SK-N-DZ (cell line): ENCODE results near the gene PHIP.

Source experiments
- DNase-seq: peaks from one replicate; pipeline ENCODE4 v3.0.0-alpha.2; 2015; ENCODE audit warnings: low spot score

Gene PHIP

GRCh38 chr6:79070206-79070825, 7.7 kb downstream of the PHIP start:
- DNase-seq, result no peak

GRCh38 chr6:79066828-79067227, 11.2 kb downstream of the PHIP start:
- DNase-seq, result no peak

DNA sequence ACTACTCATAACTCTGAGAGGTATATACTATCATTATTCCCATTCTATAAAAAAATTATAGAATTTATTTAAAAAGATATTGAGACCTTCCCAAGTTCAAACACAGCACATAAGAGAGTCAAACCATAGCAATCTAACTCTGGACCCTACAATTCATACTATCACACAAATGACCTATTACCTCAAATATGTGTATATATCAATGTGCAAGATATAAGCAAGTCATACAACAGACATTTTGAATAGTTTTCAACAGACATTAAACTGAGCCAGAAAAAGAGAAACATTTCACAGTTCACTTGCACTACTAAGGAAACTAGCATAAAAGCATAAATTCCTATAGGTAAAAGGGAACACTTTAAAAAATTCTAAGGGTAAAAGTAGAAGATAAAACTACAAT, 11.7 kb downstream of the PHIP start:
- DNase-seq, result no peak

GRCh38 chr6:79065232-79065631, 12.8 kb downstream of the PHIP start:
- no peak for DNase-seq

GRCh38 chr6:79064635-79065034, 13.4 kb downstream of the PHIP start:
- DNase-seq, result no peak

- DNase-seq, result no peak
Measured at GRCh38 chr6:79062708-79063107, 15.3 kb downstream of the PHIP start.

DNA sequence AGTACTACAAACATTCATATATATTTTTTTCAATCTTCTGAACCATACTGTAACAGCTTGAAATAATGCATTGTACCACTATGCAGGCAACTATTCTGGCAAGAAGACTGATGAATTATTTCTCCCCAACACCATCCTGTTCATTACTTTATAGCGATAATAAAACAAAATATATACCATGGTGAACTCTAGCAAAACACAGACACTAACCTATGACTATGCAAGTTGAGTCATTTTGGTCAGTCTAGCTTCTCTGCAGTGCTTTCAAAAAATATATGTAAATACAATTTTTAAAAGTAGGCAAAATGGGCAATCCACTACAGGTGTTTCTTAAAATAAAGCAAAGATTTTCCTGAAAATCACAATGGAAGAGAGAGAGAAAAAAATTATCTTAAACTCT, 20.3 kb downstream of the PHIP start:
- no peak for DNase-seq

DNA sequence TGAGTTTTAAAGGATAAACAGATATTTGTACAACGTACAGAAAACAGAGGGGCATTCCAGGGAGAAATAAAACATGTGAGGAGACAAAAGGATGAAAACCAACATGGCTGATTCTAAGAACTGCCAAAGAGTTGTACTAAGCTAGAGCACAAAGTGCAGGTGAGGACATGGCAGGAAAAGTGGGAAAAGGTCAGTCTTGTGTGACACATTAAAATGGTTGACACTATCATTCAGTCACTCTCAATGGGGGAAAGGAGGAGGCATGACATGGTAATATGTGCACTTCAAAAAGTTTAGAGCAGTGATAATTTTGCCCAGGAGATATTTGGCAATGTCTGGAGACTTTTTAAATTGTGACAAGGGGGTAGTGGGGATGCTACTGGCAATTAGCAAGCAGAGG, 21.8 kb downstream of the PHIP start:
- DNase-seq, result no peak

GRCh38 chr6:79048611-79049010, 29.4 kb downstream of the PHIP start:
- peak; percentile 12 for DNase-seq

GRCh38 chr6:79047072-79047471, 31.0 kb downstream of the PHIP start:
- DNase-seq, result no peak

DNA sequence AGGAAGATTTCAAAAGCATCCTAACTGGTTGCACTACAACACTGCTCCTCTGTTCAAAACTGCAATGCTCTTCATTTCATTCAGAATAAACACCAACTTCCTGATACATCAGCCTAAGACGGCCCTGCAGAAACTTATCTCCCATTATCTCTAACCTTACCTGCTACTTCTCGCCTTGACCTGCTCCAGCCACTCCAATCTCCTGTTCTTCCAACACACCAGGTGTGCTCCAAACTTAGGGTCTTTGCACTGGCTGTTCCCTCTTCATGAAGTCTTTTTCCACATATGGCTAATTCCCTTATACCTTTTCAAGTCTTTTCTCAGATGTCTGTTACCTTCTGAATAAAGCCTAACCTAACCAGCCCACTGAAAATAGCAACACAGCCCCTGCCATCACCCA, 32.1 kb downstream of the PHIP start:
- DNase-seq, result no peak

DNA sequence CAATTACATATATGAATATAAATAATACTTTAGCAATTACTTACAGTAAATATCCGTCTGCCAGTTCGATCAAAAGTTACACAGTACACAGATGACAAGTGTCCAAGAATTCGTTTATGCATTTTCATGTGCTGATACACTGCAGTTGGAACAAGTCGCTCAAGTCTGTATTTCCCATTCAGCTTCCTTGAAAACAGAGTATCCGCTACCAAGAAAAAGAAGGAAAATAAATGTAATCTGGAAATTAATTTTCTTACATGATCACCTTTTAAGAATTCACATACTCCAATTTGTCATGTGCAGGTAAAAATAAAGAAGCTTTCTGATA, 35.3 kb downstream of the PHIP start:
- no peak for DNase-seq

DNA sequence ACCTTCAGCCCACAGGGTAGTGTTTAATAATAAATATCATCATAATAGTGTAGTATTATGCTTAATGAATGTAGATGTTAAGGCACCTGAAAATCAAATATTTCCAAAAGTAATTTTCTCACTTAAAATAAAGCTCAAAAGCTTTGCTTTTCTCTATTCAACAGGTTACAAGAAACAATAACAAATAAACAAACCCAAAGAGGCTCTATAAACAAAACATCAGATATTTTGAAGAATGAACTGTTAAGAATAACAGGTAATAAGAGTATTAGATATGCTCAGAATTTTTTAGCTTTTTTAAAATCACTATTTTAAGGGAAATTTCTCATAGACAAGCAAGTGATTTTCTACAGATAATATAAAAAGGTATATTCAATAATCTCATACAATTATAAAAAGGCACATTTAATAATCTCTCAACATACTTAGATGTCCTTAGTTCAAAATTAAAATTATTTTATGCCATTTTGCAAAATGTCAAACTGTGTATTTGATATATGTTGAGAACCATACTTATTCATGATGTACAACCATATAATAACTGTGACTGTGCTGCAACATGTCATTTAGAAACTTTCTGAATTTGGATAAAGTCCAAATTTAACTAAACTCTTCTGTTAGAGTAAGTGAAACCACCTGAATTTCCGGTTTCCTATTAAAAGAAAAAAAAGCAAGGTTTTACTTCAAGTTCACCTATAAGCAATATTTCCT, 35.8 kb downstream of the PHIP start:
- DNase-seq, result no peak

DNA sequence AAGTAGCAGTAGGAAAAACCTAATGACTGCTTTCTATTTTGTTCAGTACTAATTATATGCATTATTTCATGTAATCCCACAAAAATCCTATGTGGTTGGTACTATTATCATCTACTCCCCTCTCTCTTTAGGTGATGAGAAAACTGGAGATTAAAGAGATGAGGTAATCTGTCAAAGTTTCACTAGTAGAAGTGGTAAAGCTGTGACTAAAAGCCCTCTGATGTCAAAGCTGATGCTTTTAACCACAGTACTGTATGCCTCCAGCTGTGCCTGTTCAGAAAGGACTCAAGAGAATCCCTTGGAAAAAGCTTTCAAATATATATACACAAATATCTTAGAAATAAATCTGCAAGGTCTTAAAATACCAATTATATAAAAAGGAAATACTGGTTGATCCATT, 38.0 kb downstream of the PHIP start:
- DNase-seq, result no peak

DNA sequence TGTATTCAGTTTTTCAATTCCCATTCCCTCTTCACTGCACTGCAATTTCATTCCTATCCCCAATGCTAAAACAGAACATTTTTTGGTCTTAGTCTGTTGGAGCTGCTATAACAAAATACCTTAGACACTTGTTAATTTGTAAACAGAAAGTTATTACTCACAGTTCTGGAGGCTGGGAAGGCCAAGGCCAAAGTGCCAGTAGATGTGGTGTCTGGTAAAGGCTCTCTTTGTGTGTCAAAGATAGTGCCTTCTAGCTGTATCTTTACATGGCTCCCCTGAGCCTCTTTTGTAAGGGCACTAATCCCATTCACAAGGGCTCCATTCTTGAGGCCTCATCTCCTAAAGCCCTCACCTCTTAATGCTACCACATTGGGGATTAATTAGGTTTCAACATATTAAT, 40.0 kb downstream of the PHIP start:
- DNase-seq, result no peak

DNA sequence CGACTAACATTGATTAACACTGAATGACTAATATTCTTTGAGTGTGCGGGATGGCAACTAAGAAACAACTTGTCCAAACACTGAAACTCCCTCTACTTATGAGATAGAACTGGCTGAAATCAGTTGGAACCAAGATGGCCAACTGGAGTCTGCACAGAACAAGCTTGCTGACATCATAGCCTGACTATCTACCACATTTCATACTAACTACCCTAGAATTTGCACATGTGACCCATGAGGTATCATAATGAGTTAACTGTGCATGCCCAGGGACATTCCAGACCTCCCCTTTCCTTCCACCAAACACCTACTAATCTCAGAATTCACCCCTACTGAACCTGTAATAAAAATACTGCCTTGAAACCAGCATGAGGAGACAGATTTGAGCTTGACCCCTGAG, 43.2 kb downstream of the PHIP start:
- no peak for DNase-seq

DNA sequence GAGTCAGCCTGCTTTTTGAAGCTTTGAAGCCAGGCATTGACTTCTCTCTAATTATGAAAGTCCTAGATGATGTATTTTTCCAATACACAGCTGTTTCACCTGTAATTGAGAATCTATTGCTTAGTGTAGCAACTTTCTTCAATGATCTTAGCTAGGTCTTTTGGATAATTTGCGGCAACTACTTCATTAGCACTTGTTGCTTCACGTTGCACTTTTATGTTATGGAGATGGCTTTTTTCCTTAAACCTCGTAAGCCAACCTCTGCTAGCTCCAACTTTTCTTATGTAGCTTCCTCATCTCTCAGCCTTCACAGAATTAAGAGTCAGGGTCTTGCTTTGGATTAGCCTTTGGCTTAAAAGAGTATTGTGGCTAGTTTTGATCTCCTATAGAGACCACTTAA, 44.8 kb downstream of the PHIP start:
- DNase-seq, result no peak

GRCh38 chr6:79031821-79032590, 46.0 kb downstream of the PHIP start:
- DNase-seq, result no peak

GRCh38 chr6:79030511-79030910, 47.5 kb downstream of the PHIP start:
- no peak for DNase-seq

DNA sequence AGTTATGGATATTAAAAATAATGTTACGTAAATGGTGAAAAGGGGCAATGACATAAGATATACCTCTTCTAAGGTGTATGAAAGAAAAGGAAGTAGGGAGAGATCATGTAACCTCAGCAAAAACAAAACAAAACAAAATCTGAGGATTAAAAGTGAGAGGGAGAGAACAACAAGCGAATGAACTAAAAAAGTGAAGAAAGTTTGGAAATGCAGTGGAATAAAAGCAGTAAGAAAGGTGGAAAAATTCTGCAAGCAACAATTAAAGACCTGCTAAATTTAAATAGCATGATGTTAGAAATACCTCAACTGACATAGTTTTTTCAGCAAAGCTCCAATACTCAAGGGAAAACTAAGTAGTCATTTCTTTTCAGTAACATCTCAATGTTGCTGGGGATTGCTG, 48.0 kb downstream of the PHIP start:
- no peak for DNase-seq

DNA sequence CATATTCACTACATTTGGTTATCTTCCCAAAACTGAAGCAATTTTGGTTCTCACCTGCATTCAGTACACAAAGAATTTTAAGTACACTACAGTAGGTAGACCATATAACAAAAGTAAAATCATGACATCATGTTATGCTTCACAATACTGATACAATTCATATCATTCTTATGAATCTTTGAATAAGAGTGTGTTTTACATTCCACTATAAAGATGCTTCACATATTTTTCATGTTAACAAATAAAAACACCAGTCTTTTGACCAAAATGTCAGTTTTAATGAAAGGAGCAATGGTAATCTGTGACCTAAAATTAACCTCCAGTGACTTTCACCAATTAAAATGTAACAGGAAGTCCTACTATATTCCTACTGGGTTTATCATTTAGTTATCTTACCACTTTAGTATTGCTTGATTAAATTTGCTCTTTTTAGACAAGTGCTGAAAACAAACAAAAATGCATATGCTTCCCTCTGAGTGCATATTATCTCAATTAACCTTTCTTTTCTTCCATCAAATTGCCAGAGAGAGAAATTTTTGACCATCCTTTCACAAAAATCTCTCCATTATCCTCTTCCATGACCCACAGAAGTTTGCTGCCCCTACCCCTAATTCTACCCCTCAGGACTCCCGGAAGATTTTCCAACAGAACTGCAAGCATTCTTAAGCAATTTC, 49.3 kb downstream of the PHIP start:
- DNase-seq, result no peak

DNA sequence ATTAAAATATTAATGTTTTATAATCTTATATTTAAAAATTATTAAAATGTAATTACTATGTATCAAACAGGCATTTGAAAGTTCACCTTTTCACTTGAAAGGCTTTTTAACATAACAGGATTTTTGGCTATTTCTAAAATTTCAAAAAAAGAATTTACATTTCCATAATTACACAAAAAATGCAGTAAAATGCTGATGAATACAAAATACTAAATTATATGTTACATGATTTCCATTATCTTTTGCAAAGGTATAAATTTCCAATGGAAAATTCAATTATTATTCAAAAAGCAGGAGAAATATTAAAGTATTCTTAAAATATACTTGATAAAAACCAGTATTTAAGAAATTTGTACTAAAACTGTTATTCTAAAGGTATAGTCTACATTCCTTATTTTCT, 66.1 kb downstream of the PHIP start:
- no peak for DNase-seq

- no peak for DNase-seq
Measured at GRCh38 chr6:79010422-79010821, 67.6 kb downstream of the PHIP start.
